Tibial artery (tissue), 4 donors: ENCODE data around the gene MIPOL1.

Experiments used
- DNase-seq, 2 donors: peaks; one replicate each; pipeline ENCODE4 v3.0.0-alpha.2; 2019
- H3K27ac ChIP-seq, 2 donors: fragments of 200-600 bp; sonication (generic) in 1 of 2; 1 replicate in 1 of 2; 2 replicates in 1 of 2; pipeline ENCODE4 v1.5.1; 2018 to 2019; ENCODE audit warnings: mild to moderate bottlenecking in 1 of 2
- H3K27me3 ChIP-seq, 2 donors: fragments of 200-600 bp; sonication (generic) in 1 of 2; one replicate each; pipeline versions ENCODE4 v1.5.1 to v1.6.0; 2016 to 2019
- H3K36me3 ChIP-seq, 3 donors: fragments of 200-600 bp; sonication (generic) in 2 of 3; one replicate each; pipeline ENCODE4 v1.5.1; 2016 to 2019; ENCODE audit warnings: mild to moderate bottlenecking in 2 of 3
- H3K4me1 ChIP-seq, 4 donors: fragments of 200-600 bp; sonication (generic) in 2 of 4; 1 replicate in 3 of 4; 2 replicates in 1 of 4; pipeline ENCODE4 v1.5.1; 2016 to 2019
- H3K4me3 ChIP-seq, 2 donors: fragments of 200-600 bp; sonication (generic) in 1 of 2; 1 replicate in 1 of 2; 2 replicates in 1 of 2; pipeline ENCODE4 v1.5.1; 2018 to 2019; ENCODE audit warnings: mild to moderate bottlenecking in 2 of 2
- H3K9me3 ChIP-seq, 3 donors: fragments of 200-600 bp; sonication (generic) in 1 of 3; one replicate each; pipeline ENCODE4 v1.5.1; 2016 to 2019
- intact Hi-C: fragments of 100-400 bp; cut with DNase I; formaldehyde crosslinking; loops from one replicate; pipeline ENCODE4 v1.15.0; 2023; ENCODE audit warnings: low total_unique reads
- TF ChIP-seq, protein P1 (sequence below), 2 experiments: fragments of 200-600 bp in 1 of 2; fragments of 450-650 bp in 1 of 2; IDR thresholded peaks; one replicate each; pipeline ENCODE4 v1.5.1; 2017 to 2019; ENCODE audit warnings: antibody characterized with exemption in 2 of 2, mild to moderate bottlenecking in 1 of 2, moderate library complexity in 1 of 2

MIPOL1 gene

DNA sequence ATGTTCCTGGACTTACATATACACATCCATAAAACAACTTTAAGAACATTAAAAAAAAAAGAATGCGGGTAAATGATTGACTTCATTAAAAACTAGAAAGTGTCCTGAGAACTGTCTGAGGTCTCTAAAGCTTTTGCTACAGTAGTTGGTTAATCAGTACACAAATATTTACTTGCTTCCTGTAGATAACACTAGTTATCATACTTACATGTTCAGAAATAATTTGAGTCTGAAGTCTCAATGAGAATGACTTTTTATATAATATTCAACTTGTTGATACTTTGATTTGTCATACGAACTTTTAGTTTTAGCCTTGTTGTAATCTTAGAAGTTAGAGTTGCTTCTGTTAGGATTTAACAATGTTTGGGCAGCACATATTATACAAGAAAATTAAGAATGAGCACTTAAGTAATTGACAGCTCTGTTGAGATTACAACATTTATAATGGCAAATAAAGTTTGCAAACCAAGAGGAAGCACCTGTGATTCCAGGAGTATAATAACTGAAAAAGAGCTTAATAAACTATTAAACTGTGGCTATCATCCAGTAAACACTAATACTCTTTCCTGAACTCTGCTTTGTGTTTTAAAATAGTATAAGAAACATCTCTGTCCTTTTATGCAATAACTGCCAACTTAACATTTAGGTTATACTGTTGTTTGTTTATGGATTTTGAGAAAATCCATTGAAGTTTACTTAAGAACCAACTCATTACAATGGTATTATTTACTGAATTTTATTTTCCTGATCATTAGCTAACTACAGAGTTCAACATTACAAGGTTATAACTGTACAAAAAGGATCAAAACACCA lies 131.7 kb downstream of the MIPOL1 start:
- DNase-seq, result no peak
- intact Hi-C loops, result no loop called here
- H3K4me3 ChIP-seq, result no peak overlapping the region

DNA sequence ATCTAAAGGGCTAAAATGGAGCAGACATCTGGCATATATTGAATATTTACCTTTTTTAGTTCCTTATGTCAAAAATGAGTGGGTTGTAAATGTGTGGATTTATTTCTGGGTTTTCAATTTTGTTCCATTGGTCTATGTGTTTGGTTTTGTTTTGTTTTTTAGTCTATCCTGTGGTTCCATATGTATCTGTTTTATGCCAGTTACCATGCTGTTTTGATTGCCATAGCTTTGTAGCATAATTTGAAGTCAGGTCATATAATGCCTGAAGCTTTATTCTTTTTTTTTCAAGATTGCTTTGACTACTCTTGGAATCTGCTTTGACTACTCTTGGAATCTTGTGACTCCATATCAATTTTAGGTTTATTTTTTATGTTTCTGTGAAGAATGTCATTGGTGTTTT lies 133.2 kb downstream of the MIPOL1 start:
- H3K4me3 ChIP-seq, result no peak overlapping the region
- H3K9me3 ChIP-seq, result peaks cover 0 to 9% (median 0%) of the 10 kb centered on the region in 3 donors
- no peaks in the 10 kb centered on the region for H3K27me3 ChIP-seq
- TF ChIP-seq, protein P1, sequence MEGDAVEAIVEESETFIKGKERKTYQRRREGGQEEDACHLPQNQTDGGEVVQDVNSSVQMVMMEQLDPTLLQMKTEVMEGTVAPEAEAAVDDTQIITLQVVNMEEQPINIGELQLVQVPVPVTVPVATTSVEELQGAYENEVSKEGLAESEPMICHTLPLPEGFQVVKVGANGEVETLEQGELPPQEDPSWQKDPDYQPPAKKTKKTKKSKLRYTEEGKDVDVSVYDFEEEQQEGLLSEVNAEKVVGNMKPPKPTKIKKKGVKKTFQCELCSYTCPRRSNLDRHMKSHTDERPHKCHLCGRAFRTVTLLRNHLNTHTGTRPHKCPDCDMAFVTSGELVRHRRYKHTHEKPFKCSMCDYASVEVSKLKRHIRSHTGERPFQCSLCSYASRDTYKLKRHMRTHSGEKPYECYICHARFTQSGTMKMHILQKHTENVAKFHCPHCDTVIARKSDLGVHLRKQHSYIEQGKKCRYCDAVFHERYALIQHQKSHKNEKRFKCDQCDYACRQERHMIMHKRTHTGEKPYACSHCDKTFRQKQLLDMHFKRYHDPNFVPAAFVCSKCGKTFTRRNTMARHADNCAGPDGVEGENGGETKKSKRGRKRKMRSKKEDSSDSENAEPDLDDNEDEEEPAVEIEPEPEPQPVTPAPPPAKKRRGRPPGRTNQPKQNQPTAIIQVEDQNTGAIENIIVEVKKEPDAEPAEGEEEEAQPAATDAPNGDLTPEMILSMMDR (IDR thresholded peaks at IDR 0.05), result no peak
- intact Hi-C loops, result no loop called here
- no peak for DNase-seq
- H3K36me3 ChIP-seq, result peaks cover 0 to 5% (median 5%) of the 10 kb centered on the region in 3 donors
- no peak overlapping the region for H3K27ac ChIP-seq
- H3K4me1 ChIP-seq, result no peaks in the 10 kb centered on the region

More for the DNA sequence above, 131.7 kb downstream of the MIPOL1 start:
- TF ChIP-seq, protein P1 (IDR thresholded peaks at IDR 0.05), result no peak
- Histone ChIP-seq H3K36me3 (peaks cover 0 to 8% (median 5%) of the 10 kb centered on the region in 3 donors), H3K27ac (no peak overlapping the region), H3K27me3 (no peaks in the 10 kb centered on the region), H3K4me1 (no peaks in the 10 kb centered on the region), H3K9me3 (peaks cover 0 to 9% (median 0%) of the 10 kb centered on the region in 3 donors)

DNA sequence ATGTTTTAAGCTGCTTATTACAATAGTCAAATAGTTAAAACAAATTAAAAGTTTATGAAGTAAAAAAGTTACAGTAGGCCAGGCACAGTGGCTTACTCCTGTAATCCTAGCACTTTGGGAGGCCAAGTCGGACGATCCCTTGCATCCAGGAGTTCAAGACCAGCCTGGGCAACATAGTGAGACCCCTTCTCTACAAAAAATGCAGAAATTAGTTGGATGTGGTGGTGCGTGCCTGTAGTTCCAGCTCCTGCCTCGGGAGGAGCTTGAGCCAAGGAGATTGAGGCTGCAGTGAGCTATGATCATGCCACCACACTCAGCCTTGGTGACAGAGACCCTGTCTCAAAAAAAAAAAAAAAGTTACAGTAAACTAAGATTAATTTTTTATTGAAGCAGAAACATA lies 142.6 kb downstream of the MIPOL1 start:
- Histone ChIP-seq H3K36me3 (peaks cover 0 to 6% (median 0%) of the 10 kb centered on the region in 3 donors), H3K27me3 (no peaks in the 10 kb centered on the region), H3K4me1 (peaks cover 0 to 5% (median 0%) of the 10 kb centered on the region in 4 donors), H3K4me3 (no peak overlapping the region), H3K9me3 (no peaks in the 10 kb centered on the region), H3K27ac (no peak overlapping the region)
- DNase-seq, result no peak
- TF ChIP-seq, protein P1 (IDR thresholded peaks at IDR 0.05), result no peak
- intact Hi-C loops, result no loop called here

DNA sequence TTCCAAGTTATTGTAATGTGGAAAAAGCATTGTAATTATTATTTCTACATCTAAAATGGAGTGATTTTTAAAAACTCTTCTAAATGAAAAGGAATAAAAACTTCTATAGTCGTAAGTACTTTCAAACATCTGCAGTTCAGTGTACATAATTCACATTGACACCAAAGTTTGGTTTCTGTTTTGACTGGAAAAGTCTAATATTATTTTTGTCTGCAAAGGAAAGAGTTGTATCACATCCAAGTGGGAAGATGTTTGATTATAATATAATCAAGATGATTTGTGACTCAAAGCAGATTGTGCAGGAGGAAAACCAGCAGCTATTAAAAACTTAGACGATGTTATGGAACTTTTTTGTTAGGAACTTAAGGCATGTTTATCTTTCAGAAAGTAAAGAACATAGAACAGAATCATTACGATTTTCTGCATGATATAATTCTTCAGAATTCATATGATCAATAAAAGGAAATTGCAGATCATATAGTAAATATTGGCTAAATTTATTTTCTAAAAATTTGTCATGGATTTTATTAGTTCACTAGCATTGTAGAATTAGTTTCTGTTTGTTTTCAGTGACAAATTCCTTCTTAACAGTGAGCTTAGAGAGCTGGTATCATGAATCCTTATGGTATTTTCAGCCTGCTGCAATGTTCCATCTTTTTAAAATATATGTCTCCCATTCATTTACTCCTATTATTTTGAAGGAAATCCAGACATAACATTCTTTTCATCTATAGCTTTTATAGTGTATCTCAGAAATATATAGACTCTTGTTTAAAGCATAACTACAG lies 145.8 kb downstream of the MIPOL1 start:
- no peak overlapping the region for H3K27ac ChIP-seq
- peaks cover 0 to 5% (median 0%) of the 10 kb centered on the region in 4 donors for H3K4me1 ChIP-seq
- peaks cover 0 to 7% (median 0%) of the 10 kb centered on the region in 3 donors for H3K9me3 ChIP-seq
- peaks cover 0 to 15% (median 8%) of the 10 kb centered on the region in 3 donors for H3K36me3 ChIP-seq
- TF ChIP-seq, protein P1 (IDR thresholded peaks at IDR 0.05), result no peak
- DNase-seq, result no peak
- H3K4me3 ChIP-seq, result no peak overlapping the region
- intact Hi-C loops, result no loop called here
- H3K27me3 ChIP-seq, result no peaks in the 10 kb centered on the region

DNA sequence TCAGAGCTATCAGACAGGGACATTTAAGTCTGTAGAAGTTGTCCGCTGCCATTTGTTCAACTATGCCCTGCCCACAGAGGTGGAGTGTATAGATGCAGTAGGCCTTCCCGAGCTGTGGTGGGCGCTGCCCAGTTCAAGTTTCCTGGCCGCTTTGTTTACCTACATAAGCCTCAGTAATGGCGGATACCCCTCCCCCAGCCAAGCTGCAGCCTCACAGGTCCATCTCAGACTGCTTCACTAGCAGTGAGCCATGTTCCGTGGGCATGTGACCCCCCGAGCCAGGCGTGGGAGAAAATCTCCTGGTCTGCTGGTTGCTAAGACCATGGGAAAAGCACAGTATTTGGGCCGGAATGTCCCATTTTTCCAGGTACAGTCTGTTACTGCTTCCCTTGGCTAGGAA lies 165.9 kb downstream of the MIPOL1 start:
- H3K27ac ChIP-seq, result no peak overlapping the region
- H3K36me3 ChIP-seq, result peaks cover 11 to 19% (median 16%) of the 10 kb centered on the region in 3 donors
- H3K9me3 ChIP-seq, result peaks cover 0 to 23% (median 12%) of the 10 kb centered on the region in 3 donors
- H3K27me3 ChIP-seq, result no peaks in the 10 kb centered on the region
- intact Hi-C loops, result no loop called here
- no peaks in the 10 kb centered on the region for H3K4me1 ChIP-seq
- DNase-seq, result no peak
- TF ChIP-seq, protein P1 (IDR thresholded peaks at IDR 0.05), result no peak
- no peak overlapping the region for H3K4me3 ChIP-seq
